ENCODE measurements around the gene LGALS3BP. TPM values are rescaled to one million over a fixed set of nuclear protein-coding genes. Genes with fewer than 3 reads are reported as not detected.

LGALS3BP gene
- total and polyA plus RNA-seq, 2 of the 4 experiments (the other 2 are of a cell fraction): 33.7 to 273 TPM

- Histone ChIP-seq H3K4me1 (ENCODE audit: control insufficient read depth, insufficient read depth, low read length) (peaks cover 5% of the 10 kb centered on the region), H3K36me3 (ENCODE audit: control insufficient read depth, insufficient read depth, low read length) (peaks cover 10% of the 10 kb centered on the region), H2BK120ac (ENCODE audit: low read depth, low read length) (peak overlapping the region; percentile 83), H3K56ac (ENCODE audit: extremely low read depth, insufficient read depth, low read length) (no peak overlapping the region), H3K4me3 (ENCODE audit: insufficient read depth, low read depth, low read length) (no peak overlapping the region; the same call in 1 of the 2 replicates), H2AK5ac (ENCODE audit: low read depth, low read length) (peak overlapping the region; percentile 46), H3K4ac (ENCODE audit: low read depth, low read length) (peak overlapping the region; percentile 86), H3K9ac (ENCODE audit: low read depth, low read length) (peak overlapping the region; percentile 60), H3K9me3 (ENCODE audit: control insufficient read depth, insufficient read depth, low read length) (no peaks in the 10 kb centered on the region), H2BK15ac (ENCODE audit: low read depth, low read length) (peak overlapping the region; percentile 52; the same call in 1 of the 3 replicates), H4K91ac (ENCODE audit: insufficient read depth, low read depth, low read length) (peak overlapping the region; percentile 74), H2AK9ac (replicated peaks; ENCODE audit: low read depth, low read length, poor library complexity) (peak overlapping the region; percentile 30), H3K23ac (ENCODE audit: low read depth, low read length) (peak overlapping the region; percentile 88; the same call in 1 of the 2 replicates), H3K14ac (replicated peaks; ENCODE audit: low read depth, low read length) (peak overlapping the region; percentile 83), H4K8ac (ENCODE audit: low read depth in 2 of 2, low read length in 2 of 2) (peak overlapping the region; percentile 35 to 94; a peak in 3 of 4 replicates), H2AFZ (replicated peaks; ENCODE audit: low read length, poor library complexity) (peak overlapping the region; percentile 80), H2BK5ac (ENCODE audit: low read depth, low read length, poor library complexity, severe bottlenecking) (peak overlapping the region; percentile 78), H3K4me2 (ENCODE audit: low read depth, low read length) (peak overlapping the region; percentile 97), H4K5ac (ENCODE audit: low read depth, low read length) (peak overlapping the region; percentile 92), H2BK20ac (ENCODE audit: low read depth, low read length) (peak overlapping the region; percentile 81), H4K20me1 (ENCODE audit: insufficient read depth, low read length) (no peaks in the 10 kb centered on the region), H3K9me1 (ENCODE audit: insufficient read depth, low read length) (peaks cover 4% of the 10 kb centered on the region; the same call in 1 of the 2 replicates), H3K27ac (ENCODE audit: insufficient read depth, low read length) (peak overlapping the region; percentile 75; the same call in 1 of the 2 replicates), H3K18ac (ENCODE audit: low read depth, low read length) (peak overlapping the region; percentile 82; the same call in 1 of the 2 replicates), H3K27me3 (ENCODE audit: control insufficient read depth, insufficient read depth, low read length) (no peaks in the 10 kb centered on the region), H3K79me1 (ENCODE audit: low read depth in 1 of 2, low read length in 2 of 2) (peaks cover 0 to 15% of the 10 kb centered on the region in 2 experiments; a peak in 2 of 4 replicates)
- no TSS peak for BruUV-seq (replicated peaks)
- dilution Hi-C loops (cut with HindIII; ENCODE audit: low sequenced_read_pairs, unreplicated experiment): no loop called here
- peak; percentile 39 for DNase-seq
- ChIA-PET CTCF (no interaction called here), POLR2A (ENCODE audit: unreplicated experiment) (no interaction called here)
- in situ Hi-C loops (cut with MboI; ENCODE audit: low sequenced_read_pairs): no loop called here
- WGBS, 2 experiments (ENCODE audit: extremely low coverage in 2 of 2, insufficient read length in 1 of 2): no CpG with 5 or more reads among the region's 6 CpGs
- intact Hi-C loops (cut with micrococcal nuclease): no loop called here
- TF ChIP-seq RAD21 (IDR thresholded peaks at IDR 0.05; ENCODE audit: low read length) (peak; percentile 15; the same call in 1 of the 2 replicates), RFX5 (IDR thresholded peaks at IDR 0.05; ENCODE audit: low read depth, low read length) (no peak)
- peak; percentile 43 for ATAC-seq (ENCODE audit: low read depth)
These were observed 6.4 kb upstream of the LGALS3BP start for GRCh38 chr17:78986048-78986648.
